GM19193 (cell line): Measurements from ENCODE around the gene LRRC72.

Experiments
- POLR2A ChIP-seq: IDR thresholded peaks from 4 replicates; pipeline ENCODE4 v1.6.1; 2011; ENCODE audit not compliant: insufficient read depth, insufficient read length; ENCODE audit errors: extremely low read depth

Gene LRRC72

GRCh38 chr7:16587790-16588189 is 61.2 kb downstream of the LRRC72 start:
- no peak for TF ChIP-seq POLR2A

- TF ChIP-seq POLR2A = no peak
These were observed 63.3 kb downstream of the LRRC72 start for GRCh38 chr7:16589881-16590280.

DNA sequence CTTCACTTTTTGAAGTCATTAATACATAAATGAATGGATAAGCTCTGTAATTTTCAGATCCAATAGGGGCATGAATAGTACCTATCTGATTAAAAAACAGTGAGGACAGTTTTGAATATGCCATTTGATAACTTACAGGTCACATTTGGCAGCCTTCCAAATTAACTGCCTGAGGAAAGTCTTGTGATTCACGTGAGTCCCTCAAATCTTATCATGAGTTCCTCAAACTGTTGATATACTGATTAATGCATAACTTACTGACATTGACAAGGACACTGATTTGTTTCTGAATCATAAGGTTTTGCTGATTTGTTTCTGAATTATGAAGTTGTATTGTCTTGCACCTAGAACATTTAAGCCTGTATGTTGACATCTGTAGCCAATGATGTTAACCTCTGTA is 63.8 kb downstream of the LRRC72 start:
- no peak for TF ChIP-seq POLR2A

- no peak for TF ChIP-seq POLR2A
These were observed 65.8 kb downstream of the LRRC72 start for GRCh38 chr7:16592395-16592794.

DNA sequence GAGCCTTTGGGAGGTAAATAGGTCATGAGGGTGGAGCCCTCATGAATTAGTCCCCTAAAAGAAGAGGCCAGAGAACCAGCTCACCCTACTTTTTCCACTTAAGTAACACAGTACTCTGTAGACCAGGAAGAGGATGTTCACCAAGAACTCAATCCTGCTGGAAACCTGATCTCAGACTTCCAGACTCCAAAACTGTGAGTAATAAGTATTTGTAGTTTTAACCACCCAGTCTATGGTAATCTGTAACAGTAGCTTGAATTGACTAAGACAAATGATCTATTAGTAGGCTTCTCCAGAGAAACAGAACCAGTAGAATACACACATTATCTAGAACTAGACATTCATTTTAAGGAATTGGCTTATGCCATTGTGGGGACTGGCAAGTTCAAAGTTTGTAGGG is 67.4 kb downstream of the LRRC72 start:
- TF ChIP-seq POLR2A = no peak

DNA sequence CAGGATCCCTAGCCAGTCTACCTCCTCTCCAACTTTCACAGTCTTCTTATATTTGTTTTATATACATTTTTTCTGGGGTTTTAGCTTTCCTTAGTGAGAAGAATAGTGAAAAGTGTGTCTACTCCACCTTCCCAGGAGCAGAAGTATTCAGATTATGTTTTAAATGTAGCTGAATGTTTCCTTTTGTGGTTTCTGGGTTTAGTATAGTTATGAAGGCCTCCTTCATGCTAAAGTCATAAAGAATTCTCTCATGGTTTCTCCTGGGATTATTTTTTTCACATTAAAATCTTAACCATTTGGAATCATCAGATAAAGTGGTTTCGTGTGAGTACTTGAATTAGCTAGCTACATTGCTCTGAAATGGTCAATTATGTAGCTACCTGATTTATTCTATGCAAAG is 68.1 kb downstream of the LRRC72 start:
- TF ChIP-seq POLR2A = no peak

- TF ChIP-seq POLR2A = no peak
These were observed 71.4 kb downstream of the LRRC72 start for GRCh38 chr7:16598015-16598414.

DNA sequence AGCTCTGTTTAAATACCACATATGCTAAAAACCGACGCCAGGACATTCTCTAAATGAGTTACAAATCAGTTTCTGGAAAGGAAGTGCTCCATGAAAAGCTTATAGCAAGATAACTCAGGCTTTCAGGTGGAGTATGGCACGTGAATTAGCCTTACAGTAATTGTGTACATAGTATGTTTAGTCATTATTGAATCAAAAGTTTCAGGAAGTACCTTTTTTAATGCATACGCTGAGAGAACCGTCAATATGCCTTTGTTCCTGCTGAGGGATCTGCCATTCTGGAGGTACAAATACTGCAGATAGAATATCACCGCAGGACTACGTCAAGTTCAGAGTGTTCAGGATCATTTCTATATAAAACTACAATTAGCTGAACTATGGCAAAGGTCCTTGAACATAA is 73.2 kb downstream of the LRRC72 start:
- TF ChIP-seq POLR2A = no peak

DNA sequence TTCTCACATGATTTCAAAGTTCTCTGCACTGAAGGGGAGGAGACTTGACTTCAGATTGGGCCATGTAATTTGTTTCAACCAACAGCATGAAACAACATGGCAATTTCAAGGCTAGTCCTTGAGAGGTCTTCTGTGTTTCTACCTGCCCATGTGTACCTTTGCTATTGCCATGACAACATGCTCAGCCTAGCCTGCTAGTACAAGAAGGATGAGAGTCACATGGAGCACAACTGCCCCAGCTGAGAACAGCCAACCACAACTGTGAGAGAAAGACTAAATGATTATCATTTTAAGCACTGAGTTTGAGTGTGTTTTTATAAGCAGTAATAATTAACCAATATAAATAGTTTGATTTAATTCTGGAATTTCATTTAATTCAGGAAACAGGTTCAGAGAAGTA is 77.0 kb downstream of the LRRC72 start:
- no peak for TF ChIP-seq POLR2A

DNA sequence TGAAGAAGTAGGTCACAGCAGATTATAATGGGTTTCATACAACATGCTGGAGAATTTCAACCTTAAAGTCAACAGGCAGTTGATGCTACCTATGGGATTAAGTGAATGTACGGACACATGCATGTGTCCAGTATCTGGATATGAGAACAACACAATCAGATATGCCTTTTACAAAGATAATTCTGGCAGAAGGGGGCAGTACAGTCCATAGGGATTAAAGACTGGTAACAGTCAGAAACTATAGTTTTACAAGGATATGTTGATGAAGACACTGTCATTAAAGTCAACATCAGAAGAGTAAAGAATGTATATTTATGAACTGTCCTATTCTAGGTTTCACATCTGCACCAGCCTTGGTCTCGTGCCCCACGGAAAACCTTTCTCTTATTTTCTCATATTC is 77.4 kb downstream of the LRRC72 start:
- TF ChIP-seq POLR2A = no peak

GRCh38 chr7:16606704-16607103 is 80.1 kb downstream of the LRRC72 start:
- no peak for TF ChIP-seq POLR2A

- TF ChIP-seq POLR2A = no peak
These were observed 83.3 kb downstream of the LRRC72 start for GRCh38 chr7:16609842-16610450.

- no peak for TF ChIP-seq POLR2A
These were observed 85.1 kb downstream of the LRRC72 start for GRCh38 chr7:16611711-16612110.

DNA sequence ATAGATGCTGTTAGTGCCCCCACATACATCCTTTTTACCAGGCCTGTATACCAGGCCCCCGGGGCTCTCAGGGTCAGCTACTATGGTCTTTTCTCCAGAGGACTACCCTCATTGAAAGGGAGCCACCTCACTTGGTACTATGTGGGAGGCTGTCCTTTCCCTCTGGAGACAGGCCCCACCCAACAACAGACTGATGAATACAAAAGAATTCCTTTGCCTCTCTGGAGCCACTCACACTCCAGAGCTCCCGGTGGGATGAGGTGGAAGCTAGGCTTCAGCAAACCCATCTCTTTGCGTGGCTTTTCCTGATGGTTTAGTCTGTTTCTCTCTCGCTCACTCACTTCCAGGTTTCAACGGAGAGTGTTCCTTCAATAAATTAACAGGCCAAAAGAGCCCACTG is 88.6 kb downstream of the LRRC72 start:
- TF ChIP-seq POLR2A = no peak

GRCh38 chr7:16616122-16616521 is 89.5 kb downstream of the LRRC72 start:
- TF ChIP-seq POLR2A = no peak

- TF ChIP-seq POLR2A = no peak
These were observed 89.9 kb downstream of the LRRC72 start for GRCh38 chr7:16616542-16616941.

GRCh38 chr7:16619979-16620408 is 93.4 kb downstream of the LRRC72 start:
- TF ChIP-seq POLR2A = no peak
